RWPE2 (cell line): Measurements from ENCODE around the gene SLC7A1.

Source experiments
- ATAC-seq: fragments of 200-7000 bp; cut with Tn5 transposase; 3 replicates; pipeline ENCODE4 v1.9.1; 2021; ENCODE audit warnings: low read depth
- DNase-seq: peaks from one replicate; pipeline ENCODE4 v3.0.0-alpha.2; 2020; ENCODE audit warnings: low spot score
- H3K27ac ChIP-seq: fragments of 450-650 bp; 2 replicates; pipeline ENCODE4 v1.5.1; 2017; ENCODE audit warnings: mild to moderate bottlenecking; ENCODE audit not compliant: poor library complexity, severe bottlenecking
- H3K27me3 ChIP-seq: fragments of 250-450 bp; sonication (Bioruptor Pico); 2 replicates; pipeline ENCODE4 v1.5.1; 2021; ENCODE audit warnings: mild to moderate bottlenecking, moderate library complexity; ENCODE audit not compliant: insufficient read depth, poor library complexity, severe bottlenecking
- H3K36me3 ChIP-seq: fragments of 250-450 bp; sonication (Bioruptor Pico); 2 replicates; pipeline ENCODE4 v1.5.1; 2020; ENCODE audit warnings: low read depth, mild to moderate bottlenecking, moderate library complexity
- H3K4me1 ChIP-seq: fragments of 250-450 bp; sonication (Bioruptor Pico); 2 replicates; pipeline ENCODE4 v1.5.1; 2021; ENCODE audit warnings: mild to moderate bottlenecking, moderate library complexity; ENCODE audit not compliant: insufficient read depth, poor library complexity, severe bottlenecking
- H3K4me3 ChIP-seq: fragments of 250-450 bp; sonication (Bioruptor Pico); 2 replicates; pipeline ENCODE4 v1.5.1; 2021; ENCODE audit warnings: mild to moderate bottlenecking, moderate library complexity; ENCODE audit not compliant: severe bottlenecking
- H3K9me3 ChIP-seq: fragments of 250-450 bp; sonication (Bioruptor Pico); 2 replicates; pipeline ENCODE4 v1.5.1; 2021; ENCODE audit warnings: mild to moderate bottlenecking, moderate library complexity; ENCODE audit not compliant: severe bottlenecking
- CTCF ChIP-seq: fragments of 450-650 bp; IDR thresholded peaks from one replicate; pipeline ENCODE4 v1.5.1; 2017; ENCODE audit warnings: mild to moderate bottlenecking, moderate library complexity; ENCODE audit not compliant: poor library complexity, severe bottlenecking

The SLC7A1 gene

DNA sequence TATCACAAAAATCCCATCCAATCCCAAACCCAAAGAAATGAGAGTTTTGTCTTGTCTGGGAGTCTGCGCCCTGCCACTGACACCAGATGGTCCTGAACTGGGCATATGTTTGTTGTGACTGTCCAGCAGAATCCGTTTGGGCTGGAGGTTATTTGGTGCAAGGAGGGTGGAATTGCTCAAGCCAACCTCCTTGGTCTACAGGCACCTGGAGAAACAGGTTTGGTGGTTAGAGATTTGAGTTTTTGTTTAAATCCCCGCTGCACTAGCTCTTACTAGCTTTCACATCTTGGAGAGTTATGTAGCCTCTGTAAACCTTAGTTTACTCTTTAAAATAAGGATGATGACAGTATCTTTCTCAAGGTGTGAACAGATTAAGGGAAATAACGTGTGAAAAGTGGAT, 101.7 kb downstream of the SLC7A1 start:
- Histone ChIP-seq H3K4me3 (no peak overlapping the region), H3K4me1 (no peaks in the 10 kb centered on the region), H3K27me3 (no peaks in the 10 kb centered on the region), H3K9me3 (no peaks in the 10 kb centered on the region), H3K36me3 (no peaks in the 10 kb centered on the region), H3K27ac (no peak overlapping the region)
- DNase-seq: no peak
- ATAC-seq: no peak
- TF ChIP-seq CTCF: no peak

DNA sequence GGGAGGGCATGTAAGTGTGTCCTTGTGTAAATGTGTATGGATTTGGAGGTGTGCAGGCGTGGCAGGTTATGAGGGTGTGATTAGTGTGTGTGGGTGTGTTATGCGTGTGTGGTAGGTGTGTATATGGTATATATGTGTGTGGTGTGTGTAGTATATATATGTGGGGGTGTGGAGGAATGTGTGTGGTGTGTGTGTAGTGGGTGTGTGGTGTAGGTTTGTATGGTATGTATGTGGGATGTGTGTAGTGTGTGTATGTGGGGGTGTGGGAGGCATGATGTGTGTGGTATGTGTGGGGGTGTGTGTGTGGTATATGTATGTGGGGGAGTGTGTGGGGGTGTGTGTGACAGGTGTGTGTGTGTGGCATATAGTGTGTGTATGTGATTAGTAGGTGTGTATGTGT, 104.2 kb downstream of the SLC7A1 start:
- TF ChIP-seq CTCF: no peak
- Histone ChIP-seq H3K36me3 (no peaks in the 10 kb centered on the region), H3K4me3 (no peak overlapping the region), H3K27me3 (no peaks in the 10 kb centered on the region), H3K4me1 (no peaks in the 10 kb centered on the region), H3K9me3 (no peaks in the 10 kb centered on the region), H3K27ac (no peak overlapping the region)
- no peak for ATAC-seq
- DNase-seq: no peak

DNA sequence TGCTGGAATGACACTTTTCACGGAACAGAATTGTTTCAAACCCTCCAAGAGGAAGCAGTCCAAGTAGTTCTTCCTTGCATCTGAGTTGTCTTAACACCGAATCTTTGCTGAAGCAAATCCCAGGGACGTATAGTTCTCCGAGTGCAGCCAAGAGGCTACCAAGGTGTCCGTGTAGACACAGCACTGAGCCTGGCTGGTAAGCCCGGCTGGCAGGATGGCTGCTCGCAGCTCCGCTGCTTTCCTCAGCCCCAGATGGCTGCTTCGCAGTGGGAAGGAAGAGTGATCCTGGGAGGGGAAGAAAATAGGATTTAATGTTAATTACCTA, 105.0 kb downstream of the SLC7A1 start:
- TF ChIP-seq CTCF: no peak
- H3K27ac ChIP-seq: no peak overlapping the region
- H3K27me3 ChIP-seq: no peaks in the 10 kb centered on the region
- no peaks in the 10 kb centered on the region for H3K36me3 ChIP-seq
- DNase-seq (no peak), ATAC-seq (no peak)
- H3K9me3 ChIP-seq: no peaks in the 10 kb centered on the region
- no peaks in the 10 kb centered on the region for H3K4me1 ChIP-seq
- H3K4me3 ChIP-seq: no peak overlapping the region

GRCh38 chr13:29489650-29490560, 105.6 kb downstream of the SLC7A1 start:
- Histone ChIP-seq H3K4me3 (no peak overlapping the region), H3K4me1 (no peaks in the 10 kb centered on the region), H3K27ac (no peak overlapping the region), H3K36me3 (no peaks in the 10 kb centered on the region), H3K9me3 (no peaks in the 10 kb centered on the region), H3K27me3 (no peaks in the 10 kb centered on the region)
- TF ChIP-seq CTCF: no peak
- ATAC-seq (no peak), DNase-seq (no peak)
